GM18517 (cell line): ENCODE results near the gene RBFOX1.

Experiments
- ATAC-seq: cut with Tn5 transposase; IDR thresholded peaks from one replicate; pipeline ENCODE4 v1.9.1; 2021; ENCODE audit warnings: mild to moderate bottlenecking, moderate library complexity; ENCODE audit not compliant: unreplicated experiment

Gene RBFOX1

DNA sequence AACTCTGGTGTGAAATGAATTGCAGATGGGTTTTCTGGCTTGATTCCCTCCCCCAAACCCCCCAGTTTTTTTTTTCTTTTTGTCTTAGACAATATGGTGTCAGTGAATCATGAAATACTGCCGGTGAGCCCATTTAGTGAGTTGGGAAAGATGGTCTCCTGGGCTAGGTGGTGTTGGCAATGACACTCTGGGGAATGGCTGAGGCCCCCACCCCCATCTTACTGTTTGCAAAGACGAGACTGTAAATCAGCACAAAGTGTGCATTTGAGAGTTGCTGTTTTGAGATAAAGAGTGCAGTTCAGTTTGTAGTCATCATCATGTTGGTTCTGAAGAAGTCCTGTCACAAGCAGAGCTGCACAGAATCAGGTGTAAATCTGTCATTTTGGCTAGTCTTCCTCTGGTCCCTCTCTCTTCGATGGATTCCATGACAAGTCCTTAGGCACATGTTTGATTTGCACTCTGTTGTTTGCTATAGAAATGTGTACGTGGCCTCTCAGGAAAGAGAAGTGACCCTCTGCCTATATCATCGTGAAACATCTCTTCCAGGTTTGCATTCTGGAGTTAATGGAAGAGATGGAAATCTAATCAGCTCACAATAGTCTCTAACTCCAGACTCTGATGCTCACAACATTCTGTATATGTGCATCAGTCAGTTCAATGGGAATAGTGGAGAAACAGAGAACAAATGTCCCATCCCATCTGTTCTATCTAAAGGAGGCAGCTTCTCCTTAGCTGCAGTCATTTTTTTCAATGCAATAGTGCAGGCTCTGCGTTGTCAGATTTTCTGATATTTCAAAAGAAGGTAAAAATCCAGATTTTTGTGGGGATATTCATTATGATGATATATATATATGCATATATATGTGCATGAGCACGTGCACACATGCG is 34.6 kb downstream of the RBFOX1 start:
- no peak for ATAC-seq

DNA sequence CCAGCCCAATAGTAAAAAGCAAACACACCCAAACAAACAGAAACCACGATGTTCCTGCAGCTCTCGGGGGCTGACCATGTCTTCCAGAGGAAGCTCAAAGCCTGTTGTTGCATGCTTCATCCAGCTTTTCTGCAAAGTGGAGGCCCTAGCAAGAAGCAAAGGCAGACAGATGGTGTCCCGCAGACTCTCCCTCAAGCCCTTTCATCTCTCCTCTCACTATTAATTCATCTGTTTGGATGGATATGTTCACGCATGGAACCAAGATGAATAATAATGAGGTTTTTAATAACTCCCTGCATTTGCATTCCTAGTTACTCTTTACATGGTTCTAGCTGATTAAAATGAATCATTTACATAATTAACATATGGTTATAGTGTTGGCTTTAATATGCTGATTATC is 36.6 kb downstream of the RBFOX1 start:
- ATAC-seq, result no peak

DNA sequence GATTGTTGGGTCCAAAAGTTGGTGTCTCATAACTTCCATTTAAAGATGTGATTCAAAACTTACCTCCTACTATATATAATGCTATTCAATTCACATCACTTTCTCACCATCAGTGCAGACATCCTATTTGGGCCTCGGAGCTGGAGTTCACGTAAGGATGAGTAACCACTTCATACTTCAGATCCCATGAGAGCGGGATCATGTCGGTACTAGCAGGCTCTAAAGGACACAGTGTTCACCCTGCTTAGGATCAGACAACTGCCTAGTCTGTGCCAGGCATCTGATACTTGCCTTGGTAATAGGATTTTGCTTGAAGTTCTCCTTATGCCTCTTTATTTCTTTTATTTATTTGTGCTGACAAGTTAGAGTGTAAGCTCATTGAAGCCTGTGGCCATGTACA is 39.5 kb downstream of the RBFOX1 start:
- no peak for ATAC-seq

DNA sequence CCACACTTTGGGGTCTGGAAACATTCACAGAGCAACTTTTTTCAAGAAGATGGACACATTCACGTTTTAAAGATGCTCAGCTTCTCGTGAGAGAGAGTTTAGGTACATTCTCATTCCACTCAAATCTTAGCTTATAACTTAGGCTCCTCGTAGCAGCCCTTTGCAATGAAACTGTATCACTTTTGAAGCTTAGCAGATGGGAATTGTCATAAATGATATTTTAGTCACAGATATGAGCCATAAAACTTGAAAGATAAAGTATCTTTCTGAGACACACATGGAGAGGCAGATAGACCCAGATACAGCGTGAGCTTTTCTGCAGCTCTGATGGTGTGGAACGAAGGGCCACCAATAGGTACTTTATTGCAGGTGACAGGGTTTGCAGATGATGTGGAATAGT is 41.1 kb downstream of the RBFOX1 start:
- no peak for ATAC-seq

DNA sequence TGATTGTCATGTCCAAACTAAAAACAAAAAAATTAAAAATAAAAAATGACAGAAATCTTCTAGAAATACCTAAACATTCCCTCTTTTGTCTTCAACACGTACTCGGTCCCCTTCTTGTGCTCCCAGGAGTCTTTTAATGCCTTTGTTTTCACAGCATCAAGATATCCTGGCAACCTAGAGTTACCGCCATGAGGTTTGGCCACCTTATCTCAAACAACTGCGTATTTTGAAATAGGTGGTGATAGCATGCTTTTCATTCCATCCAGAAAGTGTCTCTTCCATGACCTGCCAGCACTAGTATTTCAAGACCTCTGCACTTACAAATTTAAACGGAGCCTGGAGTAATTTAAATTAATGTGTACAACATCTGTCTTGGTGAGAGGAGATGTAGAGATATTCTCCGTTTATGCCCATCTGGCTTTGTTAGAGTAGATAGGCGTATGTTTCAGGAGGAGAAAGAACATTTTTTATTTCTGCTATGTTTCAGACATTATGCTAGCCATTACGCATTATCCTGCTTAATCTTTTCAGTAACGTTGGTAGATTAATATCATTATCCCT is 42.0 kb downstream of the RBFOX1 start:
- no peak for ATAC-seq

DNA sequence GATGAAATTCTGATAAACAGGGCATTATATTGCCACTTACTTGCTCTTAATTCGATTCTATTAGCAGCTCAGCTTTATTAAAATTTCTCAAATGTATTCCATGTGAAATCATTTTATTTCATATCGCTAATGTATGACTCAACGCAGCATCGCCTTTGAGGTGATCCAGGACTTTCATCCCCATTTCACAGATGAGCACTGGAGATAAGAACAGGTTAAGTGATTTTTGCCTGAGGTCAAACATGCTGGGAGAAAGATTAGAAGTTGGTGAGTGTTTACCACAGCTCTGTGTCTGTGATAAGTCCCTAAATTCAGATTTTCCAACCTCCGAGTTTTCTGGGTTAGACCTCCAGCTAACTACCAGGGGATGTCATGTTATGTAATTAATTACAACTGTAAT is 43.6 kb downstream of the RBFOX1 start:
- ATAC-seq, result no peak

DNA sequence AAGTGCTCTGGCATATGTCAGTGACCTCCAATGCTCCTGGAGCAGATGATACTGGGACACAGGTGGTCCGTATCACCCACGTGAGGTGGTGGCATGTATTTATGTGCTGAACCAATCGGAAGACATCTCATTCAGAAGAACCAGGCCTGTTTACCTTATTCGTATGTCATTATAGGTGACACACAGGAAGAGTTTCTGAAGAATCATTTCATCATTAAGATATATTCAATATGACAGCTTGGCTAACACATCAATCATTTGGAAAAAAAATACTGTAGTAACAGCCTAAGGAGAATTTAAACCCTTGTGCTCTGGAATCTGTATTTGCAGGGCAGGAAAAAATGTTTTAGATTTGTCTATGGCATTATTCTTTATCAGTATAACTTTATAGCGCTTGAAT is 44.6 kb downstream of the RBFOX1 start:
- no peak for ATAC-seq

DNA sequence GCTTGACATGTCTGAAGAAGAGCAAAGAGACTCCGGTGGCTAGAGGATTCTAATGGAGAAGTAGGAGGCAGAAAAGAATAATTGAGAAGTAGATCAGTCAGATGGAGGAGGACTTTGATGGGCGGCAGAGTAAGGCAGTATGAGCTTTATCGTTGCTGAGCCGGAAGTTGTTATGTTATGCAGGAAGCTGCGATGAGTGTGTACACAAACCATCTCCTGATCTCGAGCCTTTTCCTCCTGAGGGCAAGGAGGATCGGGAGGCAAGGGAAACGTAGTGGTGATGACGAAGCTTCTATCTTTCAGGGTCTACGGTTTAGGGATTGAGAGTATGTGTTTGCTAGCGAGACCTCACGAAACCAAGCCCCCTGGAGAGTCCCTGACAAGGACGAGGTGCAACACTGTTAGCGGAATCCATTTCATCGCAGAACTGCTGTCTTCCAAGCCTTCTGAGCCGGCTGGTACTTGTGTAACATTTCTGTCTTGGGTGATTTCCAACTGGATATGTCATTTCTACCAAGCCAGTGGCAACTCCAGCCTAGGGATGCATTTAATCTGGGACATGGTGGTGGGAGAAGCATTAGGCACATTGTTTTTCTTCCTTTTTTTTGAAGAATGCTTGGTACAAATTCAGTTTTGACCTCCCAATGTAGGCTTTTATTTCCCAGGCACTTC is 45.5 kb downstream of the RBFOX1 start:
- no peak for ATAC-seq

DNA sequence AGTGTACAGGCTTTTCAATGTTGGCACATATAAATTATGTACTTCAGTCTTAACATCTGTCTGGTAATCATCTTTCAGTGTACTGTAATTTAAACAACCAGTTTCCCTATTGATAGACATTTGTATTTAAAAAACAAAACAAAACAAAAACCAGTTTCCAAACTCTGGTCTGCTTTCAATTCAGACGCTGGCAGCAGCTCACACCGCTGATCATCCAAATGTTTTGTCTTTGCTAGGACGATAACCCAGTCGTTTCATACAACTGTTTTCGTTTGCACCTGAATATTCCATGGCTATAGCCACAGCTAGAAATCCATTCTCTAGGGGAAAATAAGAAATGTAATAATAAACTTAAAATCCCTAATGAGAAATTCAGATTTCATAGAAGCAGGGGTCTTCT is 47.8 kb downstream of the RBFOX1 start:
- no peak for ATAC-seq

DNA sequence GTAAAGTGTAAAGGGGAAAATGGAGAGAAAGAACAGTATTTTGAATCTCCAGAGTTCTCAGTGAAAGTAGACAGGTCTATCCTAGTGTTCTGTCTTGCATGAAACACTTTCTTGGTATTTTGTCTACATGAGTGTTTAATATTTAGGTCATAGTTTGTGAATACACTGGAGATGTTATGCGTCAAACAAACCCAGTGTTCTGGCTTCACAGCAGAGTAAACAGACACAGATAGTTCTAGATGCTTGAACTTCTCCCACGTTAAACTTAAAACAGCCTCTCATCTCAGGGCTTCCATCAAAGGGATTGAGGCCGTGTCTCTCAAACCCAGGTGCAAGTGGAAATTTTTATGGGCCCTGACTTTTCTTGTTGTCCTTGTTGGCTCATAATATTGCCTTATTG is 48.3 kb downstream of the RBFOX1 start:
- no peak for ATAC-seq

DNA sequence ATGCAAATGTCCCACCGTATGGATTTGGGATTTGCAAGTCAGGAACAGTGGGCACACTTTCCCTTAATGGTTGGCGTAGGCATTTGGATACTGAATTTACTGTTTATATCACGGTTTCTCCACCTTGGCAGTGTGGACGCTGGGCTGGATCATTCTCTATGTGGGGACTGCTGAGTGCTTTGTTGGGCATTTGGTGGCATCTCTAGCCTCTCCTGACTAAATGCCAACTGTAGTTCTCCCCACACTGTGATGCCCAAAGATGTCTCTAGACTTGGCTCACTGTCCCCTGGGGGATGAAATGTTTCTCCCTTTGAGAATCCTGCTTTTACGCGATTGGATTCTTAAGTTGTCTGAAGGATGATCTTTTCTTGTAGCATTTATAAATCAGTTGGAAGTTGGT is 49.0 kb downstream of the RBFOX1 start:
- no peak for ATAC-seq

DNA sequence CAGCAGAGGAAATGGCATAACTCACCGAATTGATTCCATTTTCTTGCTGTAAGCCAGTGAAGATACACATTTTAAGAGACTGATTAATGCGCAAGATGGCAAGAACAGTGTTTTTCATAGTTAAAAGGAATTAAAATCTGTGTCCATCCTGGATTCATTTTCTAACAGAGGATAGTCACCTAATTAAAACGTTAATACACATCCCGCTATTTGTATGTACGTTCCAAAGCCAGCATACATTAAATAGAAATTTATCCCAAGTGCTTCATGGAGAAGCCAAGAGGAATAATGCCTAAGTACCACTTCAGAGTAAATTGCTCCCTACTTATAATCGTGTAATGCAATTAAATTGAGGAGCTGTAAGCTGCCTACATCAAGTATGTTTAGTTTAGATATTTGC is 49.9 kb downstream of the RBFOX1 start:
- ATAC-seq, result no peak

DNA sequence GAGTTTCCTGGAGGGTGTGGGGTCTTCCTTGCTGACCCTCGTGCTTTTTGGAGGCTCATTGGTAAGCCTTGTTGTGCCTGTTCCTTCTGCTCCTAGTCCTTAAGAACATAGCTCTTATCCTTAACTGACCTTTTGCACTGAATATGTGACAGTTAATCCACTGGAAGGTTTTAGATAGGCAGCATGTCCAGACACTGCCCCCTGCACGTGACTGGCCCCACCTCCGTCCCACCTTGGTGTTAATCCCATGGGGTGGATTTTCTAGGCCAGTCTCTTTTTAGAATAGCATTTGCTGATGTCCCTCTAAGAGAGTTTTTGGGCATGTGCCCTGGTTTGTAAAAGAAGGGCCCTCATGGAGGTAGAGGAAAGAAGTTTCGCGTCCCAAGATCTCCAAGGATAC is 58.3 kb downstream of the RBFOX1 start:
- ATAC-seq, result no peak

DNA sequence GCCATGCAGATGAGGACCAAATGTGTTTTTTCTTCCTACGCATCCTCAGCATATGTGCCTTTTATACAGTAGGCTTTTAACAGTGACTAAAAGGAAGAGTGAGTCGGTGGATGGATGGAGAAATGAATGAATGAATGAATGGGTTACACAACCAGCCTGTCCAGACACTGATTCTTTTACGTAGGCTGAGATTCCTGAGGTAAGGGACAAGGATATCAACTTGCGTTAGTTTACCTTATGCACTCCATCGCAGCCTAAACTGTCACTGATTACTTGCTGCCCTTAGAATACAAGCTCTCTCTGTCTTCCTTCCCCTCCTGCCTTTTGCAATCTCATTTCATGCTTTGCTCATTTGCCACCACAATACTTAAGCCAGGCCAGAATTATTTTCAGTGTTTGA is 59.0 kb downstream of the RBFOX1 start:
- ATAC-seq, result no peak

DNA sequence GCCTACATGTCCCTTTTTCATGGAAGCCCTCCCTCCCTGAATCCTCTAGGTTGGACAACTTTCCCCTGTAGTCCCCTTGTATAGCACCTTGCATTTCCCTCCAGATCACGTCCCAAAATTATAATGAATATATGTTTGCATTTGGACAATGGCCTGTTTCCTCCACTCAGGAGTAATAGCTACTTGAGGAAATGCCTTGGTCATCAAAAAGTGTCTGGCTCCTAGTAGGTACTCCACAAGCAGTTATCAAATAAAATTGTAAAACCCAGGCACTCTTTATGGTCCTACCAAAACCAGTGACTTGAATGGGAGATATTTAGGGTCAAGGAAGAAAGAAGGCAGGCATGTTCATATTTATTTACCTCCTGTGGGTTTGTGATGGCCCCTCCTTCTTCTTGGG is 59.6 kb downstream of the RBFOX1 start:
- ATAC-seq, result no peak

DNA sequence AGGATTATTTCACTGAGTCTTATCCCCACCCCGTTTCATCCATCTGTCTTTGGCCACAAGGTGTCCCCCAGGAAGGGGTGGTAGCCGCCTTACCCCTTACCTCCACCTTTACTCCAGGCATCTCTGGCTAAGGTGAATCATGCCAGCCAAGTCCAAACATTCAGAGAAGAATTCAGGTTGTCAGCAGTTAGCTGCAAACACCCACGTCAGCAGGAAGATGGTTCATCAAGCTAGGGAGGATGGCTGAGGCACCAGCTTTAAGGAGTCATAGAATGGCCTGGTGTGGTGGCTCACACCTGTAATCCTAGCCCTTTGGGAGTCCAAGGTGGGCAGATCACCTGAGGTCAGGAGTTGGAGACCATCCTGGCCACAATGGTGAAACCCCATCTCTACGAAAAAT is 61.0 kb downstream of the RBFOX1 start:
- no peak for ATAC-seq

DNA sequence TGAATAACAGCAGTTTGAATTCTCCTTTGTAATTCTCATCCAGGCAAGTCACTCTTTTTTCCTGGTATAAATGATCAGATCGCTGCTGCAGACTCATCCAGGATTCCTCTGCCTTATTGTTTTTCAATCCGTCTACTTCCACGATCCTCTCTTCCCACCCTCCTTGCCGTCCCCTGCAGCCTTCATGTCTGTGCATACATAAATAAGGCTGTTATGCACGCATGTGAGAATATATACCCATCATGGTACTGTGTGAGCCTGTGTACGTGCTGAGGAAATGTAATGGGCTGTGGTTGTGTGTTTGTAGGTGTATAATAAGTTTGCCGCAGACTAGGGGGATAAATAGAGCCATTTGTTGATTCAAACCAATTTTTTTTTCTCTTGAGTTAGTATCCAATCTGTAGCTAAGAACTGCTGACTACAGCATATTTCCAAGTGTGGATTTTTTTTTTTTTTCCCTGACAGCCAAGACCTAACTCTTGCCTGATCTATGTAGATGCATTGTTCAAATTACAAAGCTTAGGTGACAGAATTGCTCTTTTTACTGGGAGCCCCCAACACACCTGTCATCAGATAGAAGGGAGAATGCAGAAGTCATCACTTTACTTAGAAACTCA is 62.2 kb downstream of the RBFOX1 start:
- ATAC-seq, result no peak

DNA sequence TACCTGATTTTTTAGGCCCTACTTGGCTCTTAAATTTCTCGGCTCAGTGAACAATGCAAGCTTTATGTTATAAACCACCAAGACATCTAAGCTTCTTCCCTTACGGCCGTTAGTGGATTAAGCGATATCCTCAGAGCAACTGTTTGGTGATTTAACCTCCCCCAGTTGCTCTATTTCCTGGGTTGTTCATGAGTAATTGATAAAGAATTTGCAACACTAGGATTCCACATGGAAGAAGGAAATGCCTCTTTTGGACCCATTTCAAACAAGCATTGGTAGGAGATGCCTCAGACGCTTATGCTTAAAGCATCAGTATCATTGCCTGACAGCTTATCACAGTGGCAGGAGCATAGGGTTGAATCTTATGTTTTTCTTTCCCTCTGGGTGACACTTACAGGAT is 65.3 kb downstream of the RBFOX1 start:
- ATAC-seq, result no peak

DNA sequence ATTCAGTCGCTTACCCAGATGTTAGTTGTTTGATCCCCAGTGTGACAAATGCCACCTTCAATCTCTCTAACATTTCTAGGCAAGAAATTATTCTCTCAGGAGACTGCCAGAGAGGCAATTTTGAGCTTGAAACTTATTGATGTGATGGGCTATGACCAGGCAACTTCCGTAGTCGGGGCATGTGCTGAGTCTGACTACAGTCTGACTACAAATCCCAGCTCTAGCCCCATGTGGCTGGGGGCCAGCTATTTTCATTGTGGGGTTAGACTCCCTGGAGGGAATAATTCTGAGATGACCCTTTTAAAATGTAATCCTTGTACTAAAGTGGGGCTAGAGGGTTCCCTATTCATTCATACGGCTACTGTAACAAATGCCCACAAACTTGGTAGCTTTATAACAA is 65.9 kb downstream of the RBFOX1 start:
- ATAC-seq, result no peak

DNA sequence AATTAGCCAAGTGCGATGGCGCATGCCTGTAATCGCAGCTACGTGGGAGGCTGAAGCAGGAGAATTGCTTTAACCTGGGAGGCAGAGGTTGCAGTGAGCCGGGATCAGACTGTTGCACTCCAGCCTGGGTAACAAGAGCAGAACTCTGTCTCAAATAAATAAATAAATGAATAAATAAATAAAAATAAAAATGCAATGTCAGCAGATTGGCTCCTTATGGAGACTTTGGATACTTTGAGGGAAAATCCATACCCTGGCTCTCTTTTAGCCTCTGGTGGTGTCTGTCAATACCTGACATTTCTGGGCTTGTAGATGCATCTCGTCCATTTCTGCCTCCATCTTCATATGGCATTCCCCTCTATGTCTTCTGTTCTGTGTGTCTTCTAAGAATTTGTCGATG is 66.7 kb downstream of the RBFOX1 start:
- ATAC-seq, result no peak

DNA sequence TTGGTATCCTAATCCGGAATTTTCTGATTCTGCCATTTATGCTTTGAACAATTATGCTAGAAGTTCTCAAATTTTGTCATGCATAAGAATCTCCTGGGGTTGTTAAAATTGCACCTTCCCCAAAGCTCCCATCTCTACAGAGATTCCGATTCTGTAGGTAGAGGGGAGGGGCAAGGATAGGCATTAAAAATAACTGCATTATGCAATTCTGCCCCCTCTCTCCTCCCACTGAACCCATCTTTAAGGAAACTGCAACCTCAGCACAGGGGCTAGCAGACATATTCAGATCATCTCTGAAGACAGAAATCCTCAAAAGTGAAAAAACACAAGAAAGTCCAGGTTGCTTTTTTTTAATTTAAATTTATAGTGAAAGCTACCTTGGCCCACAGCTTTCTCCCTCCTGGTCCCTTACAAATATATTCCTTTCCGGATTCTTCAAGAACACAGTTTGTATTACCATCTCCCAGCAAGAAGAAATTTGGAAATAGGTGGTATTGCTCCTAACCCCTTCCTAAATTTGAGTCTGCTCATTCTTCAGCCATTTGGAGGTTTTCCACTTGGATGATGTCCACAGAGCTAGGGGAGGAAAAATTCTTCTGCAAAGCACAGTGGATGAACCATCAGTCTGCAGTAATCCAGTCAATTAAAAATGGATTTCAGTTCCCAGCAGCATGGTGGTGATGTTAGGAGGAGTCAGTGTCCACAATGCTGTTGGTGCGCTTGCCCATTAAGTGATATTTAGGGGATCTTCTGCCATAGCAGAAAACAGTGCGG is 67.7 kb downstream of the RBFOX1 start:
- ATAC-seq, result no peak
